Measurements from ENCODE around the gene GALNT7.

GRCh38 chr4:173272314-173272713 lies 103.7 kb downstream of the GALNT7 start:
- TF ChIP-seq POLR2A (IDR thresholded peaks at IDR 0.05), result no peak
- no peak for TF ChIP-seq CTCF (IDR thresholded peaks at IDR 0.05)
- no peak for TF ChIP-seq EP300 (IDR thresholded peaks at IDR 0.05)

All from tibial nerve (tissue), 4 donors.